Measurements from ENCODE around the gene PLOD1.

PLOD1 gene

DNA sequence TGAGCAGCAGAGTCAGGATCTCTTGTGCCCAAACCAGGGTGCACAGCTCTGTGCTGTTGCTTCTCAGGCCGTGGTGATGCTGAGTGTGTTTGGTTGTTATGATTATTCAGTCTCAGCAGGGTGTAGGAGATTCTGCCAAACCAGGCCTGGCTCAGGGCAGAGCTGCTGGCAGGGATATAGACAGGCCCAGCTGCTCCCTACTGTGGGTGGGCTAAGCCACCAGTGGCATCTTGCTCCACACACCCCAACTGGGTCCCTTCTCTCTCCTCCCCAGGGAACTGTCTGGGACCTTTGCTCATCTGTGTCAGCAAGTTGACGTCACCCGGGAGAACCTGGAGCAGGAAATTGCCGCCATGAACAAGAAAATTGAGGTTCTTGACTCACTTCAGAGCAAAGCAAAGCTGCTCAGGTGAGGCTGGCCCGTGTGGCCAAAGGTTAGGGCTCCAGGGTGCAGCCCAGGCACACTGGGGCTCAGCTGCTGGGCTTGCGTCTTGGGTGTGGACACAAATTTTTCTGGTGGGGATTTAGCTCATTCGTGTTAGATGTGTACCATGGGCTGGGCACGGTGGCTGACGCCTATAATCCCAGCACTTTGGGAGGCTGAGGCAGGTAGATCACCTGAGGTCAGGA, 74.9 kb downstream of the PLOD1 start:
- no peak for ATAC-seq
- TF ChIP-seq, protein P1, sequence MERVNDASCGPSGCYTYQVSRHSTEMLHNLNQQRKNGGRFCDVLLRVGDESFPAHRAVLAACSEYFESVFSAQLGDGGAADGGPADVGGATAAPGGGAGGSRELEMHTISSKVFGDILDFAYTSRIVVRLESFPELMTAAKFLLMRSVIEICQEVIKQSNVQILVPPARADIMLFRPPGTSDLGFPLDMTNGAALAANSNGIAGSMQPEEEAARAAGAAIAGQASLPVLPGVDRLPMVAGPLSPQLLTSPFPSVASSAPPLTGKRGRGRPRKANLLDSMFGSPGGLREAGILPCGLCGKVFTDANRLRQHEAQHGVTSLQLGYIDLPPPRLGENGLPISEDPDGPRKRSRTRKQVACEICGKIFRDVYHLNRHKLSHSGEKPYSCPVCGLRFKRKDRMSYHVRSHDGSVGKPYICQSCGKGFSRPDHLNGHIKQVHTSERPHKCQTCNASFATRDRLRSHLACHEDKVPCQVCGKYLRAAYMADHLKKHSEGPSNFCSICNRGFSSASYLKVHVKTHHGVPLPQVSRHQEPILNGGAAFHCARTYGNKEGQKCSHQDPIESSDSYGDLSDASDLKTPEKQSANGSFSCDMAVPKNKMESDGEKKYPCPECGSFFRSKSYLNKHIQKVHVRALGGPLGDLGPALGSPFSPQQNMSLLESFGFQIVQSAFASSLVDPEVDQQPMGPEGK (CRISPR knock-in tag; IDR thresholded peaks at IDR 0.05; ENCODE audit: borderline replicate concordance): no peak
- TF ChIP-seq ZNF70 (CRISPR knock-in tag; IDR thresholded peaks at IDR 0.05) (no peak), ARNTL (CRISPR knock-in tag; IDR thresholded peaks at IDR 0.05; ENCODE audit: borderline replicate concordance, low read depth) (no peak), RARB (CRISPR knock-in tag; IDR thresholded peaks at IDR 0.05) (no peak), ZFP3 (CRISPR knock-in tag; IDR thresholded peaks at IDR 0.05) (no peak), ZNF8 (CRISPR knock-in tag; IDR thresholded peaks at IDR 0.05) (no peak)

DNA sequence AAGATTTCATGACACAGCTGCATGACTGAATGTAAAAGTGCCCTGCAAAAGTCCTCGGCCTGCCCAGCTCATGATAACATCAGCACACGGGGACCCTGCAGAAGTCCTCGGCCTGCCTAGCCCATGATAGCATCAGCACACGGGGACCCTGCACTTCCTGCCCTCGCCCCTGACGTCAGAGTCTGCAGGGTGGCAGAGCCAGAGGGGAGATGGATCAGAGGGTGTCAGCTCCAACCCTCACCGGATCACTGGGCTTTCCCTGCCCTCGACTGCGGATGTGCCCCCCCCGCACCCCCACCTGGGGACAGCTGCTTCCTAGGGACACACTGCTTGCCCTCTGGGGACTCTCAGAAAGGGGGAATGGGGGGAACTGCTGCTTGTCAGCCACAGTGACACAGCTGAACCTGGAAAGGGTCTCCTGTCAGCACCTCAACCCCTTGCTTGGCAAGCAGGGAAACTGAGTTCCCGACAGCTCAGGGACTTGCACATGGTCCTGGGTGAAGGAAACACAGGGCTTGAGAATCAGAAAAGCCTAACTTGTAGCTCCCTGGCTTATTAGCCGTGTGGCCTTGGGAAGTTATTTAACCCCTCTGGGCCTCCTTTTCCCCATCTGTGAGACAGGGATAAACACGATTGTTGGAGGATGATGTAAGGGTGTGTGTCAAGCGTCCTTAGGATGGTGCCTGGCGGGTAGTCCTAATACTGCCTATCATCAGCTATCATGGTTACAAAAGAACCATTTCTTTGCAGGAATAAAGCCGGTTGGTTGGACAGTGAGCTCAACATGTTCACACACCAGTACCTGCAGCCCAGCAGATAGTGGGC, 76.4 kb downstream of the PLOD1 start:
- no peak for TF ChIP-seq TOX (CRISPR knock-in tag; IDR thresholded peaks at IDR 0.05; ENCODE audit: borderline replicate concordance)
- TF ChIP-seq, protein P2, sequence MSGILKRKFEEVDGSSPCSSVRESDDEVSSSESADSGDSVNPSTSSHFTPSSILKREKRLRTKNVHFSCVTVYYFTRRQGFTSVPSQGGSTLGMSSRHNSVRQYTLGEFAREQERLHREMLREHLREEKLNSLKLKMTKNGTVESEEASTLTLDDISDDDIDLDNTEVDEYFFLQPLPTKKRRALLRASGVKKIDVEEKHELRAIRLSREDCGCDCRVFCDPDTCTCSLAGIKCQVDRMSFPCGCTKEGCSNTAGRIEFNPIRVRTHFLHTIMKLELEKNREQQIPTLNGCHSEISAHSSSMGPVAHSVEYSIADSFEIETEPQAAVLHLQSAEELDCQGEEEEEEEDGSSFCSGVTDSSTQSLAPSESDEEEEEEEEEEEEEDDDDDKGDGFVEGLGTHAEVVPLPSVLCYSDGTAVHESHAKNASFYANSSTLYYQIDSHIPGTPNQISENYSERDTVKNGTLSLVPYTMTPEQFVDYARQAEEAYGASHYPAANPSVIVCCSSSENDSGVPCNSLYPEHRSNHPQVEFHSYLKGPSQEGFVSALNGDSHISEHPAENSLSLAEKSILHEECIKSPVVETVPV (CRISPR knock-in tag; IDR thresholded peaks at IDR 0.05): no peak
- TF ChIP-seq, protein P1 (CRISPR knock-in tag; IDR thresholded peaks at IDR 0.05; ENCODE audit: borderline replicate concordance): no peak
- TF ChIP-seq, protein P3, sequence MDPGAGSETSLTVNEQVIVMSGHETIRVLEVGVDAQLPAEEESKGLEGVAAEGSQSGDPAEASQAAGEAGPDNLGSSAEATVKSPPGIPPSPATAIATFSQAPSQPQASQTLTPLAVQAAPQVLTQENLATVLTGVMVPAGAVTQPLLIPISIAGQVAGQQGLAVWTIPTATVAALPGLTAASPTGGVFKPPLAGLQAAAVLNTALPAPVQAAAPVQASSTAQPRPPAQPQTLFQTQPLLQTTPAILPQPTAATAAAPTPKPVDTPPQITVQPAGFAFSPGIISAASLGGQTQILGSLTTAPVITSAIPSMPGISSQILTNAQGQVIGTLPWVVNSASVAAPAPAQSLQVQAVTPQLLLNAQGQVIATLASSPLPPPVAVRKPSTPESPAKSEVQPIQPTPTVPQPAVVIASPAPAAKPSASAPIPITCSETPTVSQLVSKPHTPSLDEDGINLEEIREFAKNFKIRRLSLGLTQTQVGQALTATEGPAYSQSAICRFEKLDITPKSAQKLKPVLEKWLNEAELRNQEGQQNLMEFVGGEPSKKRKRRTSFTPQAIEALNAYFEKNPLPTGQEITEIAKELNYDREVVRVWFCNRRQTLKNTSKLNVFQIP (CRISPR knock-in tag; IDR thresholded peaks at IDR 0.05; ENCODE audit: borderline replicate concordance, low read depth): no peak
- no peak for TF ChIP-seq ZNF565 (CRISPR knock-in tag; conservative IDR thresholded peaks at IDR 0.05; ENCODE audit: low read depth)
- no peak for TF ChIP-seq ZNF70 (CRISPR knock-in tag; IDR thresholded peaks at IDR 0.05)
- TF ChIP-seq ZC3H10 (CRISPR knock-in tag; IDR thresholded peaks at IDR 0.05): no peak
- no peak for TF ChIP-seq CSDC2 (CRISPR knock-in tag; IDR thresholded peaks at IDR 0.05)
- TF ChIP-seq RARB (CRISPR knock-in tag; IDR thresholded peaks at IDR 0.05): no peak
- TF ChIP-seq, protein P4, sequence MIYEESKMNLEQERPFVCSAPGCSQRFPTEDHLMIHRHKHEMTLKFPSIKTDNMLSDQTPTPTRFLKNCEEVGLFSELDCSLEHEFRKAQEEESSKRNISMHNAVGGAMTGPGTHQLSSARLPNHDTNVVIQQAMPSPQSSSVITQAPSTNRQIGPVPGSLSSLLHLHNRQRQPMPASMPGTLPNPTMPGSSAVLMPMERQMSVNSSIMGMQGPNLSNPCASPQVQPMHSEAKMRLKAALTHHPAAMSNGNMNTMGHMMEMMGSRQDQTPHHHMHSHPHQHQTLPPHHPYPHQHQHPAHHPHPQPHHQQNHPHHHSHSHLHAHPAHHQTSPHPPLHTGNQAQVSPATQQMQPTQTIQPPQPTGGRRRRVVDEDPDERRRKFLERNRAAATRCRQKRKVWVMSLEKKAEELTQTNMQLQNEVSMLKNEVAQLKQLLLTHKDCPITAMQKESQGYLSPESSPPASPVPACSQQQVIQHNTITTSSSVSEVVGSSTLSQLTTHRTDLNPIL (CRISPR knock-in tag; IDR thresholded peaks at IDR 0.05; ENCODE audit: low read depth): no peak
- TF ChIP-seq PPARA (CRISPR knock-in tag; IDR thresholded peaks at IDR 0.05; ENCODE audit: borderline replicate concordance): no peak
- TF ChIP-seq GLIS3 (CRISPR knock-in tag; IDR thresholded peaks at IDR 0.05): no peak
- no peak for TF ChIP-seq SNAI2 (CRISPR knock-in tag; IDR thresholded peaks at IDR 0.05)
- TF ChIP-seq, protein P5, sequence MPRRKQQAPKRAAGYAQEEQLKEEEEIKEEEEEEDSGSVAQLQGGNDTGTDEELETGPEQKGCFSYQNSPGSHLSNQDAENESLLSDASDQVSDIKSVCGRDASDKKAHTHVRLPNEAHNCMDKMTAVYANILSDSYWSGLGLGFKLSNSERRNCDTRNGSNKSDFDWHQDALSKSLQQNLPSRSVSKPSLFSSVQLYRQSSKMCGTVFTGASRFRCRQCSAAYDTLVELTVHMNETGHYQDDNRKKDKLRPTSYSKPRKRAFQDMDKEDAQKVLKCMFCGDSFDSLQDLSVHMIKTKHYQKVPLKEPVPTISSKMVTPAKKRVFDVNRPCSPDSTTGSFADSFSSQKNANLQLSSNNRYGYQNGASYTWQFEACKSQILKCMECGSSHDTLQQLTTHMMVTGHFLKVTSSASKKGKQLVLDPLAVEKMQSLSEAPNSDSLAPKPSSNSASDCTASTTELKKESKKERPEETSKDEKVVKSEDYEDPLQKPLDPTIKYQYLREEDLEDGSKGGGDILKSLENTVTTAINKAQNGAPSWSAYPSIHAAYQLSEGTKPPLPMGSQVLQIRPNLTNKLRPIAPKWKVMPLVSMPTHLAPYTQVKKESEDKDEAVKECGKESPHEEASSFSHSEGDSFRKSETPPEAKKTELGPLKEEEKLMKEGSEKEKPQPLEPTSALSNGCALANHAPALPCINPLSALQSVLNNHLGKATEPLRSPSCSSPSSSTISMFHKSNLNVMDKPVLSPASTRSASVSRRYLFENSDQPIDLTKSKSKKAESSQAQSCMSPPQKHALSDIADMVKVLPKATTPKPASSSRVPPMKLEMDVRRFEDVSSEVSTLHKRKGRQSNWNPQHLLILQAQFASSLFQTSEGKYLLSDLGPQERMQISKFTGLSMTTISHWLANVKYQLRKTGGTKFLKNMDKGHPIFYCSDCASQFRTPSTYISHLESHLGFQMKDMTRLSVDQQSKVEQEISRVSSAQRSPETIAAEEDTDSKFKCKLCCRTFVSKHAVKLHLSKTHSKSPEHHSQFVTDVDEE (CRISPR knock-in tag; IDR thresholded peaks at IDR 0.05): no peak
- TF ChIP-seq OSR1 (CRISPR knock-in tag; IDR thresholded peaks at IDR 0.05): no peak
- no peak for TF ChIP-seq ZFP3 (CRISPR knock-in tag; IDR thresholded peaks at IDR 0.05)
- TF ChIP-seq ISL1 (CRISPR knock-in tag; IDR thresholded peaks at IDR 0.05): no peak
- no peak for TF ChIP-seq ZNF8 (CRISPR knock-in tag; IDR thresholded peaks at IDR 0.05)
- TF ChIP-seq ESRRG (CRISPR knock-in tag; IDR thresholded peaks at IDR 0.05): no peak
- ATAC-seq: no peak

All from SK-N-SH treated with all-trans-retinoic acid at 6 μM for 48 hours (cell line).